ENCODE measurements around the gene MATN1.

DNA sequence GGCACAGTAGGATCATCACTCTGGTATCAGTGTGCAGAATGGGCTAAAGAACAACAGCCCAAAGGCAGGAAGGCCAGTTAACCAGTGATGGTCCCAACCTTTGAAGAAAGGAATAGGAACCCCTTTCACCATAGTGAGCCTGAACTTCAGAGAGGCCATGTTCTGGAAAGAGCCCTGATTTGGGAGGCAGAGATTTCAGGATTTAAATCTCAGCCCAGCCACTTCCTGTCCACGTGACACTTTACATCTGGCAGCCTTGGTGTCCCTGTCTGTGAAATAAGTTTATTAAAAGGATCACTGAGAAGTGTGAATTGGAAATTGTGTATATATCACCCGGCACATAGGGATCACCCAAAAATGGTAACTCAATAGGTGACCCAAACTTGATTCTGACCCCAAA, 13.0 kb downstream of the MATN1 start:
- TF ChIP-seq POLR2A (IDR thresholded peaks at IDR 0.05; ENCODE audit: low read length), result no peak
- TF ChIP-seq GATA1 (IDR thresholded peaks at IDR 0.05; ENCODE audit: low read depth, low read length), result no peak
